Cerebellar cortex (tissue), 1 donor: ENCODE measurements around the gene TMEM181.
"Not testable (repeated sequence)": the region's sequence is repeated elsewhere in the genome, so short reads cannot be mapped to it uniquely, and the experiment has no call there.

Experiments
- DNase-seq: peaks from one replicate; pipeline ENCODE4 v3.0.0-alpha.2; 2015; ENCODE audit warnings: low spot score

Gene TMEM181

DNA sequence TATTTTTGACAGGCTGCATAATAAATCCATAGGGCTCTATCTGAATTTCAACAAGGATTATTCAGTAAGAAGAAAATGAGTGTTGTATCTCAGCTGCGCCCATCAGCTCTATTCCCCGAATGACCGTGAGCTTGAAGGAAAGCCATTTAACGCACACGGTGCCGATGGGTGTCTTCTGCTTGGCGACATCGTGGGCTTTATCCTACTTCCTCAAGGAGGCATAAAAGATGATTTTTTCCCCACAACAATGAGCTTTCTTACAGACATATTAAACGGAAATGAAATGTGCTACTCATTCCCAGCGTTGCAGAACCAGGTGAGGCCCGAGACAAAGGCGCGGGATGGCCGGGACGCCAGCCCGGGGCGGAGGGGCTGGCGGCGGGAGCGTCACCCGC, 83.9 kb downstream of the TMEM181 start:
- peak; percentile 29 for DNase-seq

DNA sequence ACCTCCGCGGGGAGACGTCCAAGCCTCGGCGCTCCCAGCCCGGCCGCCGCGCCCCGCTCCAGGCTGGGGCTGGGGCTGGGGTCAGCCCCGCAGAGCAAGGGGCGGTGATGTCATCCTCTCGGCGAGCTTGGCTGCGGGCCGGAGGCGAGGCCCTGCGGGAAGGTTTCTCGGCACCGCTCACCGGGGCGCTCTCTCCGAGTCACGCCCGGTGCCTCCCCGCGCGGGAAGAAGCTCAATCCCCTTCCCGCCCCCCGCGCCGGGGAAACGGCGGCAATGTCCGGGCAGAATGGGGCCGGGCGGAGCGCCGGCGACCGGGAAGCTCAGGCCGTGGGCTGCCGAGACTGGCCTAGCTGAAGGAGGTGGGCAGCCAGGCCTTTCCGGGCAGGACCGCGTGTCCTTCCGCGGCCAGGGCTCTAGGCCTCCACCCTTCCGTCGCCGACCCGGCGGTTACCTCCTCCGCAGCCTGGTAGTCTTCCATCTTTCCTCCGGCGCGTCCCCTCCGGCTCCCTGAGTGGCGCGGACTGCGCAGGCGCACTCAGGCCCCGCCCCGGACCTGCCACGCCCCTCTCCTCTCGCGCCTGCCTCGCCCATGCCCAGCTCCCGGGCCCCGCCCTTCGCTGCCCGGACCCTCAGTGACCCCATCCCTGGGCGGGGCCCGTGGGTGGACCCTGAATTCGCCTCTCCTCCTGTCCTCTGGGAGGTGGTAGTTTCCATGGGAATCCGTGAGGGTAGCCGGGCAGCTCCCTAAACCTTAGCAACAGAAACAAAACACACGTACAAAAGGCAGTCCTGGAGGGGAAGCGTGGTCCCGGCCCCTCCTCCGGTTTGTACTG, 84.6 kb downstream of the TMEM181 start, which contains the start of gene DYNLT1:
DYNLT1 (minus strand) TSS at position 513 of the 833 bp plus-strand sequence; CDS start at position 478, 35 bp downstream.
- DNase-seq = peak; percentile 86

DNA sequence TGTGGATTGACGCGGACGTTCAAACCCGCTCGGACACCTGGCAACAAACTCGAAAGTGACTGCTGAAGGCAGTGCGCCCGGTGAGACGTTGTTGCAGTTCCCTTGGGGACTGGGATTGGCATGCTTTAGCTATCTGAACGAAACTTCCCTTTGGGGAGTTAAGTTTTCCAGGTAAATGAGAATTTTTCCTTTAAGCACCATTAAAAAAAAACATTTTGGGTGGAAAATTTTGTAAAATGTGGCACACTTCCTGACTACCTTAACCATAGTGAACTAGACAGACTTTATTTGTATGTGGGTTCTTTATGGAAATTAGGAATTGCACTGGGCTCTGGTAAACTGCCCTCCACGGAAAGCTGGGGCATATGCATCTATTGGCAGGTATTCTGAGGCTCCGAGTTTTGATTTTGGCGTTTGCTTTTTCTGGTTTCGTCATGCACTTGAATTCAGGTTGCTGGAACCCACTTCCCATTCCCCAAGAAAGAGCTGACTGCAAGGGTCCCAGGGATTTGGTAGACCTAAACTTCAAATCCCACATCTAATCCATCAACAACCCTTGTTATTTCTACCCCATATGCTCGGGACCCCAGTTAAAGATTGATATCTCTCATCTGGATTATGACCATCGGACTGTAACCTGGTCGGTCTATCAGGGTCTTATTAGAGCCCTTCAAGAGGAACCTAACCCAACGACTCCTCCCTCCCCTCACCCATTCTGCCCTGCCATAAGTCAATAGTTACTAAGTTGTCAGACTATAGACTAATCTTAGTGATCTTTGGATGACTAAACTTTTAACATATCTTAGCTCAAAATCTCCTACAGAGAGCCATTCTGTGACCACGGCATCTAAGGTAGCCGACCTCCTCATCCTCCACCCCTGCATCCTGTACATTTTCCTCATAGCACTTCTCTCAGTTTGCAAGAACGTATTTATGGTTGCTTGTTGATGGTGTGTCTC, 85.5 kb downstream of the TMEM181 start:
- no peak for DNase-seq

DNA sequence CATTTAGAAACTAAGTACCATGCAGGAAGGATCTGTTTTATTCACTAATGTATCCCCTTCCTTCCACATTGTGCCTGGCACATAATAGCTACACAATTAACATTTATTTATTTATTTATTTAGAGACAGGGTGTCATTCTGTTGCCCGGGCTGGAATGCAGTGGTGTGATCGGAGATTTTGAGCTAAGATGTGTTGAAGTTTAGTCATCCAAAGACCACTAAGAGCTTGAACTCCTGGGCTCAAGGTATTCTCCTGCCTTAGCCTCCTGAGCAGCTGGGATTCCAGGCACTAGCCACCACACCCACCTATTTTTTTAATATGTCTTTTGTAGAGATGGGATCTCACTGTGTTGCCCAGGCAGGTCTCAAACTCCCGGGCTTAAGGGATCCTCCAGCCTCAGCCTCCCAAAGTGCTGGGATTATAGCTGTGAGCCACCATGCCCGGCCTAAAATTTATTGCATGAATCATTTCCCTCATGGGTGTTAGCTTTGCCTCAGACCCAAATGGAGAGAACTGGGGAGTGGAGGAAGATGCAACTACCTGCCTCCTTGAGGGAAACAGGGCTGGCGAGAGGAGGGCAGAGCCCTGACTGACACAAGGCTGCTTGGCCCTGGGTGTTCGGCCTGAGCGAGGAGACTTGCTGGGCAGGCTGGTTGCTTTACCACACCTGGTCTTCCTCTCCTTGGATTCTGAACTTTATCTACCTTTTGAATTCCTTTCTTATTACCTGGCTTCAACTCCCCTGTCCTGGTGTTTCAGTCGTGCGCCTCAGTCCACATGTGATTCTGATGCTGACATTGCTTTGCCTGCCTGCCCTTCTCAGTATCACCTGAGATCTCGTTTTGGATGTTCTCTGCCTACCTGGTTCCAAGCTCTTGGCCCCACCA, 86.4 kb downstream of the TMEM181 start:
- no peak for DNase-seq

DNA sequence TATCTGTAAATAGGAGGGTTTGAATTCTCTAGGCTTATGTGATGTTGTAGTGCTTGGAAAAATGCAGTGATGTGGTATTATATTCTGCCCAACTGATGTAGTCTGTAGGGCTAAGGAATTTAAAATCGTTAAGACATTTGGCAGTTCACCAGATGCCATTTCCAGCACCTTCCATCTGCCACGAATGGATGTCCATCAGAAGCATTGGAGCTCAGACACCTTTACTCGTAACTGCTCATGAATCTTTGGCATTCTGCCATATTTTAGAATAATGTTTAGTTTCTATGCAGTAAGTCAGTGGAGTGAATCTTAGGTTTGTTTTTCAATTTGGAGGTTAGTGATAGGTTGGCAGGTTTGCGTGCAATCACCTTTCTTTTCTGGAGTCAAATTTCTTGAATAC, 87.6 kb downstream of the TMEM181 start:
- no peak for DNase-seq

DNA sequence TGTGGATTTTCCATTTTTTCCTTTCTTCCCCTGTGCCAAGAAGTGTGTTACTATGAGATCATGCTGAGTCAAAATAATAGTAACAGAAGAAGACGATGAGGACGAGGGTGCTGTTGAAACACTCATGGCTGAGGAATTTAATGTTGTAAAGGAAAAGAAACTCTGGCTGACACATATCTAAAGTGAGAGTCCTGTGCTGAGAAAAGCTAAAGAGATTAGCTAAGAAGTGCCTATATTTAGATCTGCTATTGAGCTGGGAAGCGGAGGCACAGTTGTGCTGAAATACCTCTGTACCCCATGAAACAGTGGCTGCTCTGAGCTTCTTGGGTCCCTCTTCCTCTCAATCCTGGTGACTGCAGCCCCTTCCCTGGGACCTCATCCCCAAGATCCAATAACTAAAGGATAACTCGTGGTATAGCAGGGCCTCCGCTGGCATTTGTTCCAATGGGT, 88.8 kb downstream of the TMEM181 start:
- no peak for DNase-seq

DNA sequence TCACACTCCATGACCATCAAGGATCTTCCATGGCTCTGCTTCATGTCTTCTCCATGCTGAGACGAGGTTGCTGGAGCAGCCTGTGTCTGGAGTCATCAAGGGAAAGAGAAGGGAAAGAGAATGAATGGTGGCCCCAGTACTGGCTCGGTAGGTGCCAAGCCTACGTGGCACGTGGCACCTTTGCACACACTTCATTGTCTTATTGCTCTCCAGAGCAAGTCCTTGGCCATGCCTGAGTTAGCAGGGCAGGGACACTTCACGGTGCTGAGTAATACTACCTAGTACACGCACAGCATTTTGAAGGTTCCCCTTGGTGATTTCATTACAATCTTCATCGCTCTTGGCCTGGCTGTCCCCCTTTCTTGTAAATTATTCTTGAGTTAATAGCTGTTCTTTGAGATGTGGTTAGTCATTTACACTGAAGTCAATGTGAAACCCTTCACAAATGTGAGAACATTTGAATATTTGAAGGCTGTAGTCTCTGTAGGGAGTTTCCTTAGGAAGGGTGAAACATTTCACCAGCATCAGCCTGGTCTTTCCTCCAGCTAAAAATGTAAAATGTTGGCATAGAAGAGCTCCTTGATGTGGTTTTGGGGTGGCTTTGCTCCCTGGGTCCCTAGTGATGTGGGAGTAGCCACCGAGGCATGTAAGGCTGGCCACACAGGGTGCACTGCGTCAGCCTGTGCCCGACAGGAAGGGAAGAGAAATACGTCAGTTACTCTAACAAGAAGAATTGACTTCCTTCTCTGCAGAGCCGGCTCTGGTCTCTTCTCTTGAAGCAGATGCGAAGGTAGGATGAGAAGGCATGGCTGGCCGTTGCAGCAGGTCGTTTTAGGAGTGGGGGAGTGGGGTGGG, 89.6 kb downstream of the TMEM181 start, which contains the start of gene SYTL3:
SYTL3 (plus strand) TSS at position 766 of the 855 bp plus-strand sequence. CDS start 13,215 bp downstream, outside the sequence.
- DNase-seq = no peak

DNA sequence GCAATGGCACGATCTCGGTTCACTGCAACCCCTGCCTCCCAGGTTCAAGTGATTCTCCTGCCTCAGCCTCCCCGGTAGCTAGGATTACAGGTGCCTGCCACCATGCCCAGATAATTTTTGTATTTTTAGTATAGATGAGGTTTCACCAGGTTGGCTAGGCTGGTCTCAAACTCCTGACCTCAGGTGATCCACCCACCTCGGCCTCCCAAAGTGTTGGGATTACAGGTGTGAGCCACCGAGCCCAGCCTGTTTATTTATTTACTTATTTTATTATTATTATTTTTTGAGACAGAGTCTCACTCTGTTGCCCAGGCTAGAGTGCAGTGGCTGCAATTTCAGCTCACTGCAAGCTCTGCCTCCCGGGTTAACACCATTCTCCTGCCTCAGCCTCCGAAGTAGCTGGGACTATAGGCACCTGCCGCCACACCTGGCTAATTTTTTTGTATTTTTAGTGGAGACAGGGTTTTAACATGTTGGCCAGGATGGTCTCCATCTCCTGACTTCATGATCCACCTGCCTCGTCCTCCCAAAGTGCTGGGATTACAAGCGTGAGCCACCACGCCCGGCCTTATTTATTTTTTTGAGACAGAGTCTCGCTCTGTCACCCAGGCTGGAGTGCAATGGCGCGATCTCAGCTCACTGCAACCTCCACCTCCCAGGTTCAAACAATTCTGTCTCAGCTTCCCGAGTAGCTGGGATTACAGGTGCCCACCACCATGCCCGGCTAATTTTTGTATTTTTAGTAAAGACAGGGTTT, 92.3 kb downstream of the TMEM181 start:
- DNase-seq = not testable (repeated sequence)

DNA sequence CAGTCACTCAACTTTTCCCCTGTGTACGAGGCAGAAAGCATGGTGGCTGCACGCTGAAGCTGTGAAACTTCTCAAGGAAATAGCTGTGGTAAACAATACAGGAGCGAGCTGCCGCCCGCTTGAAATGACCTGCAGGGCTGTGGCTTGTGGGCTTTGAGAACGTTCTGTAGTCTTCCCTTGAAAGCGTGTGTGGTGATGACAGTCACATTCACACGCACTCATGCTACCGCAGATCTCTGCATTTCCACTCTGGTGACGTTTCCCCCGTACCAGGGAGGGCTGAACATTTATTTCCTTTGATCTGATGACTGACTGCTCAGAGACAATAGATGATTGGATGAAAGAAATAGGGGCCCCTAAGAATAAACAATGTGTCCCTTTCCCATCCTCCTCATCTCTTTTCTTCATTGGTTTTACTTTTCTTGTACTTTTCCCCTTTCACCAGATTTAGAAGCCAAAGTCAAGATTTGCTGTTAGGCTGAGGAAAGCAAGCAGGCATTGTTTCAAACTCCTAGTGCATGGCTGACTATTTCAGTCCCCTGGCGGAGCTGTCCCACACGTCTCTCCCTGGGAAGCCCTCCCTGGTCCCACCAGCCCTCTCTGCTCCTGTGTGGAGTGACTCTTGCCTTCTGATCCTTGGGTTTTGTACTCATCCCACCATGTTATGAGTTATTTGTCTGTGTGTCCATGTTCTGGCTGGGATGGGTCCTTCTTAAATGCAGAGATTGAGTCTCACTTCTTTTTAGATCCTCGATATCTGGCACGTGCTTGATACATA, 93.9 kb downstream of the TMEM181 start:
- no peak for DNase-seq

DNA sequence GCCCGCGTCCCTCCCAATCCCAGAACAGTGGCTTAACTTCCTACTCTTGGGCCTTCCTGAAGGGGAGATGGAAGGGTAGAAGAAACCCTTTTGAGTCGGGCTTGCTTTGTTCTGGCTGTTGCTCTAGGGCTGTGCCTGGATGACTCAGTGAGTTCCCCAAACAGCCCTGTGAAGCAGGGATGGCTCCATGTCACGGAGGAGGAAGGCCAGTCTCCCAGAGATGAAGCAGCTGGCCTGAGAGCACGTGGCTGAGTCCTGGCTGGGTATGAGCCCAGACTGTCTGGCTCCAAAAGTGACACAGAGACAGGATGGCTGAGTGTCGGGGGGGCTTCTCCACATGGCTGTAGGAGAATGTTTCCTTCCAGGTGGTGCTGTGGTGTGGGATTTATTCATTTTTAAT, 94.6 kb downstream of the TMEM181 start:
- DNase-seq = peak; percentile 79

DNA sequence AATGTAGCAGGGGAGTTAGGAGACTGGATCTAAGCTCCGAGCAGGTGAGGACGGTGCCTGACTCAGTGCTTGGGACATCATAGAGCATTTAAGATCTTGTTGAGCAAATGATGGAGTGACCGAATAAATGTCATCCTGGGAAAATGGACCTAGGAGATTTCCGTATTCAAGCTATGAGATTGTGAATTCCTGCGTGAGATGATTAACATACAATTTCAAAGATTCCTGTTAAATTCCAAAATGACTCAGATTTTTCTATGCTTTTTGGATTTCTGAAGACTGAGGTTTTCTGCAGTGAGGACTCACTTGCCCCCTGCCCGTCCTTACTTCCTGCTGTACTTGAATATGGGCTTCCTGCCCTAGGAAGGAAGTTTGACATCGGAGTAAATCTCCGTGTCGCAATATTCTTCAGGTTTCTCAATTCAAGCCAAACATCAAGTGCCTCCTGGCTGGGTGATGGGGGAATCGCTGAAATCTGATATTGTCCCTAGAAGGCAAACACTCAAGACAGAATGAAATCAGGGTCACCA, 95.1 kb downstream of the TMEM181 start:
- DNase-seq = no peak

DNA sequence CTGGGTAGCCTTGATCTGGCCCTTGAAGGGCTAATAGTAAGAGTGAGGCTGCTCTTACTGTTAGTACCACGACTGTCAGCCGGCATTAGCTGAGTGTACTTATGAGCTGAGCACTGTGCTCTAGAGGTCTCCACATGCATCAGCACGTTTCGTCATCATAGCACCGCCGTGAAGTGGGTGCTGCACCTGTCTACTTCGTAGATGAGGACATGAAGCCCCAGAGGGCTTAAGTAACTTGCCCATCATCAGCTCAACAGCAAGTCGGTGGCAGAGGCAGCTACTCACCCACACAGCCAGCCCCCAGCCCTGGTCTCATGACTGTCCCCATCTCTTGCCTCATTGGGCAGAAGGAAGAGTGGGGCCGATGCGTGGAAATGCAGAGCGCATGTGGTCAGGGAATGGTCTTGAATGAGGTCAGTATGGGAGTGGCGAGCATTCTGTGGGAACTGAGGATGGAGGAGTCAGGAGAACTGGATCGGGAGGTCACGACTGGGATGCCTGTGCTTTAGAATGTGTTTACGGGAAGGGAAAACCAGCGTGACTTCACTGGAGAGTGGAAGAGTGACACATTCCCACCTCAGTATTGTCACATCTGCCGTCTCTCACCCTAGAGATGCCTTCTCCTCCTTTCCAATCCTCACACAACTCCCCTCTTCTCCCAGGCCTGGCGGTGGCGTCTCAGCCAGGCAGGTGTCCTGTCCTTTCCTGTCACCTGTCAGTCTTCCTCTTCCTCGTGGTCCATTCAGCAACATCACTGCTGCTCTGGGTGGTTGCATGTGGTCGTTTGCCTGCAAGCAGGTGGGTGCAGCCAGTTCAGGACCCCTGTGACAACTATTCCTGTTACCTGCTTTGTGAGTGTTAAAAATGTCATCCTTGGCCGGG, 95.9 kb downstream of the TMEM181 start:
- DNase-seq = no peak

DNA sequence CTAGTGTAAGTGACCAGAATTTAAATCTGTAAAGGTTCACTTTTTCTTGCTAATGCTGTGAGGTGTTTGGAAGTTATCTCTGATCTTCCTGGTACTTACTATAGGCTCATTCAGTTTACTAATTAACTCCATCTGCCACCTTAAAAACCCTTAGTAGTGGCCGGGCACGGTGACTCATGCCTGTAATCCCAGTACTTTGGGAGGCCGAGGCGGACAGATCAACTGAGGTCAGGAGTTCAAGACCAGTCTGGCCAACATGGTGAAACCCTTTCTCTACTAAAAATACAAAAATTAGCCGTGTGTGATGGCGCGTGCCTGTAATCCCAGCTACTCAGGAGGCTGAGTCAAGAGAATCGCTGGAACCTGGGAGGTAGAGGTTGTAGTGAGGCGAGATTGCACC, 97.1 kb downstream of the TMEM181 start:
- DNase-seq = not testable (repeated sequence)

DNA sequence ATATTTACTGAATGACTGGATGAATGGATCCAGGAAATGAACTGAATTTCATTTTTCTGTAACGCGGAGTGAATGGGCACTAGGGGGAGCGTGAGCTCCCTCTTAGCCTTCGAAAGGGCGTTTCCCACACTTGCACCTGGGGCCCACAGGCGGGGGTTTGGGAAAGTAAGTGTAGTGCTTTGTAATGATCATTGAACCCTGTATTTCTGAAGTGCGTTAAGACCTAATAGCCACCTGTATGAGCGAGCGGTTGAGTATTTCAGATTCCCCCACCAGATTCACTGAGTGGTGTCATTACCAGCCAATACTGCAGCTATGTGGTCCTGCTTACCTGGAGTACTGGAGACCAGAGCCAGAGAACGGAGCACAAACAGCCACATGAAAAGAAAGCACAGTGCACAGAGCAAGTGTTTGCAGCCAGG, 100.5 kb downstream of the TMEM181 start:
- DNase-seq = no peak

DNA sequence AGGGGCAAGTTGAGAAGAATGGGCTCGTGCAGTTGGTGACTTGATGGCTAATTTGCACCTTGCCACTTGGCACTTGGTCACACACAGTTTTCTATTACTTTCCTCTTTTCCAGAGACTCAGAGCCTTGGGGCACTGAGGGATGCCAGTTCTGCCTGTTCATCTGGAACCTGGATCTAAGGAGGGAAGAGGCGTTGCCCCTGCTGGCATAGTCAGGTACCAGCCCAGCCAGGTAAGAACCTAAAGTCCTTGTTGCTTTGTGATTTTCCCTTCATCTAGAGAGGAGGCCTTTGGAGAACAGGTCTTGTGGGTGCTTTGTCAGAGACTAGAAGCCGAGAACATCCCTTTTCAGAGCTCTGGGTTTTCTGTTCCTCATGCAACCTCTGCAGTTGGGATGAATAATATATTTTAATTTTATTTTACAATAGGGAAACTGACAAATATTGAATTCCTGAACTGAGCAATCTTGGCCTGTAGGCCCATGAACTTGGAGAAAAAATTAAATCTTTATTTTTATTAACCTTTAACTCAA, 101.3 kb downstream of the TMEM181 start:
- no peak for DNase-seq

DNA sequence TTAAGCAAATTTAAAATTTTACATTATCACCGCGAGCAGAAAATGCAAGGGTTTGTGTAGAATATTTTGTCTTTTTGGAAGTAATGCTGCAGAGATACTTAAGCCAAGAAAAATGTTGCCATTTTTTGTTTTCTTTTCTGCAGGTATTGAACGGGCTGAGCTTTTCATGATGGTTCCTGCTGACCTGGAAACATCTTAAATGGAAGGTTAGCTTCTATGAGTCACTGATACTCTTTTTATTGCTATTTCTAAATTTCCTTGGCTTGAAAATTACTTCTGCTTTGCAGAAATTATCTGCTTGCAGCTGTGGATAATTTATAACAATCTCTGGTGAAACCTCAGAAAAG, 102.7 kb downstream of the TMEM181 start:
- DNase-seq = no peak

DNA sequence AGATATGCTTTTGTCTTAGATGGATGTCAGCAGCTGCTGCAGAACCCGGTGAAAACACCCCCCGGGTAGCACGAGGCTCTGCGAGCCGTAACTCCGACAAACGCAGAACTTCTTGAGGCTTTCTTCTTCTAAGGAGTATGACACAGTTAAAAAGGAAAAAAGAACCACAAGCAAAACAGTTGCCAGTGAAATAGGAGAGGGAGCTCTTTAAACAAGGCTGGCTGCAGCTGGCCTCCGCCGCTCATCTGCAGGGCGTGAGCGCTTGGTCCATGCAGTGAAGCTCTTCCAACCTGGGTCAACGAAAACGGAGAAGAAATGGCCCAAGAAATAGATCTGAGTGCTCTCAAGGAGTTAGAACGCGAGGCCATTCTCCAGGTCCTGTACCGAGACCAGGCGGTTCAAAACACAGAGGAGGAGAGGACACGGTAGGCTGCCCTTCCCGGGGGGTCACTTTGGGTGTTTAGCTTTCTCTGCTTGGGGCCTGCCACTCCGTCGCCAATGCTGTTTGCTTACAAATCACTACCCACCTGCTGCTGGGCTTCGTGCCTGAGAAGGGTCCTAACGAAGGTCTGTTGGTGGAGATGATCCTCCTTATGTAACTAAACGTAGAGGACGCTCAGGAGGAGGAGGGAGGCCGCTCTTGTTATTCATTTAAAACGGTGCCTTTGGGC, 103.2 kb downstream of the TMEM181 start:
- no peak for DNase-seq
